Keratinocyte (primary cell): ENCODE results near the gene SOWAHC. TPM values are rescaled to one million over a fixed set of nuclear protein-coding genes. Genes with fewer than 3 reads are reported as not detected.

Experiments
- DNase-seq: peaks from one replicate; pipeline ENCODE4 v3.0.0-alpha.2; 2011; ENCODE audit warnings: low read depth, missing footprints, low spot score
- FAIRE-seq: peaks from 2 replicates; lab custom pipeline; 2011; peaks lifted over from hg19 to GRCh38; lab: Jason Lieb, UNC
- H2AFZ ChIP-seq: 2 replicates; pipeline ENCODE4 v1.6.0; 2012; ENCODE audit warnings: low read length, control low read depth, inconsistent platforms; ENCODE audit not compliant: control insufficient read depth
- H3K27ac ChIP-seq: 2 replicates; pipeline ENCODE4 v1.5.1; 2011; ENCODE audit warnings: low read length; ENCODE audit not compliant: control insufficient read depth, insufficient read depth
- H3K27me3 ChIP-seq: 3 replicates; pipeline ENCODE4 v1.6.0; 2011; ENCODE audit warnings: low read length; ENCODE audit not compliant: control insufficient read depth, insufficient read depth; ENCODE audit errors: extremely low read depth
- H3K36me3 ChIP-seq, 2 experiments: 2 replicates in 1 of 2; 3 replicates in 1 of 2; pipeline ENCODE4 v1.5.1; 2011; ENCODE audit warnings: low read length in 2 of 2, mild to moderate bottlenecking in 1 of 2; ENCODE audit not compliant: control insufficient read depth in 2 of 2, insufficient read depth in 2 of 2; ENCODE audit errors: extremely low read depth in 1 of 2
- H3K4me1 ChIP-seq: 3 replicates; pipeline ENCODE4 v1.5.1; 2011; ENCODE audit warnings: low read length; ENCODE audit not compliant: control insufficient read depth, insufficient read depth; ENCODE audit errors: extremely low read depth
- H3K4me2 ChIP-seq: 3 replicates; pipeline ENCODE4 v1.6.0; 2011; ENCODE audit warnings: low read depth, low read length; ENCODE audit not compliant: control insufficient read depth, insufficient read depth; ENCODE audit errors: extremely low read depth
- H3K4me3 ChIP-seq, 3 experiments: fragments of 200-600 bp in 1 of 3; sonication (generic) in 1 of 3; 2 replicates in 2 of 3; 3 replicates in 1 of 3; pipeline ENCODE4 v1.5.1; 2011 to 2016; ENCODE audit warnings: low read length in 3 of 3, mild to moderate bottlenecking in 3 of 3, control low read depth in 2 of 3, inconsistent platforms in 1 of 3, low read depth in 1 of 3, mixed read lengths in 1 of 3, mixed run types in 1 of 3, moderate library complexity in 1 of 3; ENCODE audit not compliant: control insufficient read depth in 2 of 3, insufficient read depth in 2 of 3; ENCODE audit errors: extremely low read depth in 1 of 3
- H3K79me2 ChIP-seq: 2 replicates; pipeline ENCODE4 v1.6.0; 2012; ENCODE audit warnings: low read length; ENCODE audit not compliant: control insufficient read depth, insufficient read depth
- H3K9ac ChIP-seq: 3 replicates; pipeline ENCODE4 v1.6.0; 2011; ENCODE audit warnings: low read length; ENCODE audit not compliant: control insufficient read depth, insufficient read depth; ENCODE audit errors: extremely low read depth
- H3K9me1 ChIP-seq: 3 replicates; pipeline ENCODE4 v1.6.0; 2011; ENCODE audit warnings: low read length; ENCODE audit not compliant: control insufficient read depth, insufficient read depth; ENCODE audit errors: extremely low read depth
- H3K9me3 ChIP-seq: 2 replicates; pipeline ENCODE4 v1.5.1; 2012; ENCODE audit warnings: low read depth, low read length; ENCODE audit not compliant: control insufficient read depth
- H4K20me1 ChIP-seq: 3 replicates; pipeline ENCODE4 v1.6.0; 2011; ENCODE audit warnings: low read length; ENCODE audit not compliant: control insufficient read depth, insufficient read depth; ENCODE audit errors: extremely low read depth
- CTCF ChIP-seq, 3 experiments: IDR thresholded peaks in 1 of 3; conservative IDR thresholded peaks in 1 of 3; optimal IDR thresholded peaks in 1 of 3; 2 replicates in 2 of 3; 3 replicates in 1 of 3; pipeline versions ENCODE3 to v1.5.1; 2011; ENCODE audit warnings: low read length in 3 of 3, mild to moderate bottlenecking in 3 of 3, moderate library complexity in 2 of 3, control low read depth in 1 of 3, inconsistent platforms in 1 of 3; ENCODE audit not compliant: insufficient read depth in 2 of 3; ENCODE audit errors: extremely low read depth in 1 of 3
- EZH2 ChIP-seq: IDR thresholded peaks from one replicate; pipeline ENCODE4 v1.6.1; 2012; ENCODE audit warnings: inconsistent platforms, mild to moderate bottlenecking, low read length, moderate library complexity
- dilution Hi-C: fragments of 300-500 bp; cut with MboI; formaldehyde crosslinking; loops from one replicate; pipeline ENCODE4 v1.7.0; 2020; ENCODE audit warnings: low sequenced_read_pairs; ENCODE audit not compliant: extremely low pct_ligation_motif_present
- polyA plus RNA-seq, 5 experiments: library from polyadenylated mRNA; depleted of rRNA in 3 of 5; stranded (reverse) in 3 of 5; stranded (forward) in 1 of 5; unstranded in 1 of 5; fragments of >200 nt; gene quantifications; 1 replicate in 1 of 5; 2 replicates in 3 of 5; 3 replicates in 1 of 5; pipeline versions ENCODE4 v1.2.1 to v1.2.3, GENCODE V29; 2011 to 2012; ENCODE audit warnings: missing spikeins in 2 of 5, low read depth in 1 of 5, low replicate concordance in 1 of 5

SOWAHC gene
- polyA plus RNA-seq, 1 donor (not counting 4 experiments of a cell fraction or from before 2014, with no cell fraction given), result 22.3 TPM

GRCh38 chr2:109582928-109583895 lies 31.0 kb upstream of the SOWAHC start:
- FAIRE-seq, result peak; percentile 20
- no peak overlapping the region for H3K27ac ChIP-seq
- H3K9me3 ChIP-seq, result no peaks in the 10 kb centered on the region
- H2AFZ ChIP-seq, result no peak overlapping the region
- H3K79me2 ChIP-seq, result peaks cover 38% of the 10 kb centered on the region
- peaks cover 7% of the 10 kb centered on the region for H3K4me1 ChIP-seq
- dilution Hi-C loops, result no loop called here
- no peaks in the 10 kb centered on the region for H3K9me1 ChIP-seq
- H4K20me1 ChIP-seq, result no peaks in the 10 kb centered on the region
- H3K36me3 ChIP-seq, result peaks cover 2 to 14% of the 10 kb centered on the region in 2 experiments
- TF ChIP-seq CTCF (optimal IDR thresholded peaks at IDR 0.05 in 1 of 3, IDR thresholded peaks at IDR 0.05 in 1 of 3, conservative IDR thresholded peaks at IDR 0.05 in 1 of 3; ENCODE audit: extremely low read depth in 1 of 3, insufficient read depth in 2 of 3, low read length in 3 of 3) (no peak), EZH2 (no peak)
- H3K9ac ChIP-seq, result no peak overlapping the region
- DNase-seq, result no peak
- no peak overlapping the region for H3K4me3 ChIP-seq
- no peak overlapping the region for H3K4me2 ChIP-seq
- no peaks in the 10 kb centered on the region for H3K27me3 ChIP-seq

GRCh38 chr2:109586687-109587086 lies 27.5 kb upstream of the SOWAHC start:
- H3K79me2 ChIP-seq, result peaks cover 53% of the 10 kb centered on the region
- H3K27ac ChIP-seq, result no peak overlapping the region
- H3K4me1 ChIP-seq, result peaks cover 17% of the 10 kb centered on the region
- no peaks in the 10 kb centered on the region for H3K27me3 ChIP-seq
- H4K20me1 ChIP-seq, result no peaks in the 10 kb centered on the region
- FAIRE-seq, result peak; percentile 74
- no peak for DNase-seq
- H3K9ac ChIP-seq, result no peak overlapping the region
- TF ChIP-seq CTCF (optimal IDR thresholded peaks at IDR 0.05 in 1 of 3, IDR thresholded peaks at IDR 0.05 in 1 of 3, conservative IDR thresholded peaks at IDR 0.05 in 1 of 3; ENCODE audit: extremely low read depth in 1 of 3, insufficient read depth in 2 of 3, low read length in 3 of 3) (no peak), EZH2 (no peak)
- no peaks in the 10 kb centered on the region for H3K9me3 ChIP-seq
- H3K4me2 ChIP-seq, result no peak overlapping the region
- no peak overlapping the region for H3K4me3 ChIP-seq
- dilution Hi-C loops, result no loop called here
- no peaks in the 10 kb centered on the region for H3K9me1 ChIP-seq
- no peak overlapping the region for H2AFZ ChIP-seq
- peaks cover 4 to 15% of the 10 kb centered on the region in 2 experiments for H3K36me3 ChIP-seq
